Lung (tissue), 13 donors: ENCODE data around the gene ABCC4. TPM values are rescaled to one million over a fixed set of nuclear protein-coding genes. Genes with fewer than 3 reads are reported as not detected.

Experiments used
- ATAC-seq: fragments of 200-7000 bp; cut with Tn5 transposase; one replicate; pipeline ENCODE4 v1.9.1; 2020; ENCODE audit warnings: moderate number of reproducible peaks; ENCODE audit not compliant: insufficient read depth, low FRiP score
- DNase-seq, 3 donors: peaks; one replicate each; pipeline ENCODE4 v3.0.0-alpha.2; 2013 to 2017
- H3K27ac ChIP-seq, 2 donors: one replicate each; pipeline ENCODE4 v1.5.1; 2013; ENCODE audit warnings: mild to moderate bottlenecking in 2 of 2, moderate library complexity in 2 of 2, control low read depth in 1 of 2, inconsistent platforms in 1 of 2, low read depth in 1 of 2, low read length in 1 of 2
- H3K27me3 ChIP-seq, 3 donors: one replicate each; pipeline ENCODE4 v1.5.1; 2013; ENCODE audit warnings: low read length in 2 of 3; ENCODE audit not compliant: control insufficient read depth in 3 of 3, insufficient read depth in 3 of 3
- H3K36me3 ChIP-seq, 4 donors: one replicate each; pipeline ENCODE4 v1.5.1; 2013; ENCODE audit warnings: low read length in 4 of 4, mild to moderate bottlenecking in 1 of 4, moderate library complexity in 1 of 4; ENCODE audit not compliant: control insufficient read depth in 4 of 4, insufficient read depth in 4 of 4
- H3K4me1 ChIP-seq, 5 donors: one replicate each; pipeline ENCODE4 v1.5.1; 2013; ENCODE audit warnings: low read length in 5 of 5, mild to moderate bottlenecking in 2 of 5, moderate library complexity in 1 of 5; ENCODE audit not compliant: control insufficient read depth in 5 of 5, insufficient read depth in 5 of 5
- H3K4me3 ChIP-seq: one replicate; pipeline ENCODE4 v1.5.1; 2013; ENCODE audit warnings: mild to moderate bottlenecking, control low read depth, moderate library complexity
- H3K9ac ChIP-seq, 2 donors: one replicate each; pipeline ENCODE4 v1.5.1; 2013; ENCODE audit warnings: low read length in 2 of 2, control low read depth in 1 of 2; ENCODE audit not compliant: insufficient read depth in 1 of 2
- H3K9me3 ChIP-seq, 4 donors: one replicate each; pipeline ENCODE4 v1.5.1; 2013; ENCODE audit warnings: low read length in 3 of 4, mild to moderate bottlenecking in 1 of 4, moderate library complexity in 1 of 4; ENCODE audit not compliant: control insufficient read depth in 4 of 4, insufficient read depth in 3 of 4
- CTCF ChIP-seq: IDR thresholded peaks from 2 replicates; pipeline ENCODE4 v1.5.1; 2012; ENCODE audit warnings: mild to moderate bottlenecking; ENCODE audit errors: control extremely low read depth, extremely low read depth
- WGBS, 2 donors: extraction: QIAGEN DNeasy Blood & Tissue Kit; methylation state at CpG; one replicate each; pipeline ENCODE4 v1.1.7; 2013; 5-methylcytosine and 5-hydroxymethylcytosine counted together
- polyA plus RNA-seq, 2 donors: library from polyadenylated mRNA; stranded (reverse); fragments of 200-250 nt; gene quantifications; one replicate each; pipeline ENCODE4 v1.2.1, GENCODE V29; 2013
- small RNA-seq: library from RNA; depleted of rRNA; stranded (forward); fragments of <200 nt; gene quantifications from one replicate; pipeline ENCODE3, GENCODE V24; 2014; ENCODE audit warnings: low replicate concordance
- total RNA-seq, 2 donors: library from RNA; depleted of rRNA in 1 of 2; stranded (reverse); fragments of >200 nt in 1 of 2; gene quantifications; one replicate each; pipeline ENCODE4 v1.2.1, GENCODE V29; 2014 to 2021
- donor health status: control.
- donor health status: control.
- donor health status: Bipolar disorder and iron deficiency.
- donor health status: healthy.
- donor health status: DM: yes; HTN: yes; CAD: no.

Gene ABCC4
- total and polyA plus RNA-seq, 4 donors: 7.1 to 38.7 (median 20.6) TPM

- WGBS, 2 donors: 73 to 85% methylated on average over 7 of the region's 7 CpGs
- Histone ChIP-seq H3K9ac (no peak overlapping the region), H3K36me3 (no peaks in the 10 kb centered on the region), H3K4me3 (no peak overlapping the region), H3K9me3 (peaks cover 0 to 6% (median 1%) of the 10 kb centered on the region in 4 donors), H3K27me3 (peaks cover 0 to 29% (median 25%) of the 10 kb centered on the region in 3 donors), H3K4me1 (peaks cover 0 to 5% (median 0%) of the 10 kb centered on the region in 5 donors), H3K27ac (no peak overlapping the region)
- ATAC-seq (no peak), DNase-seq (peak in 1 of 3 donors; percentile 1)
- TF ChIP-seq CTCF: no peak
These were observed 327.0 kb downstream of the ABCC4 start for GRCh38 chr13:94974015-94974951.

GRCh38 chr13:94972262-94972661, 329.0 kb downstream of the ABCC4 start:
- TF ChIP-seq CTCF: no peak
- DNase-seq (no peak), ATAC-seq (no peak)
- Histone ChIP-seq H3K36me3 (no peaks in the 10 kb centered on the region), H3K4me1 (peaks cover 0 to 15% (median 0%) of the 10 kb centered on the region in 5 donors), H3K4me3 (no peak overlapping the region), H3K9ac (no peak overlapping the region), H3K27me3 (peaks cover 7 to 43% (median 34%) of the 10 kb centered on the region in 3 donors), H3K9me3 (peaks cover 0 to 6% (median 2%) of the 10 kb centered on the region in 4 donors), H3K27ac (no peak overlapping the region)
- WGBS, 2 donors: 63 to 85% methylated on average over 4 of the region's 4 CpGs

Small RNAs within 50 kb of the gene (small RNA-seq; reads per million reads assigned to genes)
- gene RNU6-62P: not detected
- not detected for gene RNY3P8
- 23.0 reads per million, percentile 97 among the genes with 10 or more reads in this experiment for gene RNY4P27
